Measurements from ENCODE around the gene ATP13A2.

ATP13A2 gene

GRCh38 chr1:17032741-17033140 is 21.0 kb upstream of the ATP13A2 start:
- DNase-seq (ENCODE audit: low read depth in 3 of 3) = no peak

- DNase-seq (ENCODE audit: low read depth in 3 of 3) = no peak
These were observed 19.7 kb upstream of the ATP13A2 start for GRCh38 chr1:17031436-17031835.

- no peak for DNase-seq (ENCODE audit: low read depth in 3 of 3)
These were observed 18.5 kb upstream of the ATP13A2 start for GRCh38 chr1:17030206-17030605.

GRCh38 chr1:17028662-17029188 is 17.0 kb upstream of the ATP13A2 start:
- DNase-seq (ENCODE audit: low read depth in 3 of 3) = no peak

GRCh38 chr1:17027900-17028299 is 16.2 kb upstream of the ATP13A2 start:
- DNase-seq (ENCODE audit: low read depth in 3 of 3) = no peak

- no peak for DNase-seq (ENCODE audit: low read depth in 3 of 3)
These were observed 15.7 kb upstream of the ATP13A2 start for GRCh38 chr1:17027403-17027802.

- no peak for DNase-seq (ENCODE audit: low read depth in 3 of 3)
These were observed 13.0 kb upstream of the ATP13A2 start for GRCh38 chr1:17024721-17025120.

- no peak for DNase-seq (ENCODE audit: low read depth in 3 of 3)
These were observed 11.8 kb upstream of the ATP13A2 start for GRCh38 chr1:17023573-17023972.

- DNase-seq (ENCODE audit: low read depth in 3 of 3) = no peak
These were observed 11.4 kb upstream of the ATP13A2 start for GRCh38 chr1:17023102-17023501.

- no peak for DNase-seq (ENCODE audit: low read depth in 3 of 3)
These were observed 10.2 kb upstream of the ATP13A2 start for GRCh38 chr1:17021896-17022295.

GRCh38 chr1:17020502-17020901 is 8.8 kb upstream of the ATP13A2 start:
- DNase-seq (ENCODE audit: low read depth in 3 of 3) = no peak

GRCh38 chr1:17018849-17019248 is 7.1 kb upstream of the ATP13A2 start:
- DNase-seq (ENCODE audit: low read depth in 3 of 3) = no peak

- no peak for DNase-seq (ENCODE audit: low read depth in 3 of 3)
These were observed 5.7 kb upstream of the ATP13A2 start for GRCh38 chr1:17017435-17017834.

- DNase-seq (ENCODE audit: low read depth in 3 of 3) = no peak
These were observed 4.6 kb upstream of the ATP13A2 start for GRCh38 chr1:17016317-17016661.

- no peak for DNase-seq (ENCODE audit: low read depth in 3 of 3)
These were observed 3.2 kb upstream of the ATP13A2 start for GRCh38 chr1:17014671-17015567.

- no peak for DNase-seq (ENCODE audit: low read depth in 3 of 3)
These were observed 2.0 kb upstream of the ATP13A2 start for GRCh38 chr1:17013491-17014320.

- DNase-seq (ENCODE audit: low read depth in 3 of 3) = no peak
These were observed 1.2 kb upstream of the ATP13A2 start for GRCh38 chr1:17012775-17013490.

GRCh38 chr1:17011092-17011438 is 663 bp downstream of the ATP13A2 start:
- no peak for DNase-seq (ENCODE audit: low read depth in 3 of 3)

- DNase-seq (ENCODE audit: low read depth in 3 of 3) = no peak
These were observed 2.0 kb downstream of the ATP13A2 start for GRCh38 chr1:17009706-17010105.

GRCh38 chr1:17008208-17008855 is 3.4 kb downstream of the ATP13A2 start:
- no peak for DNase-seq (ENCODE audit: low read depth in 3 of 3)

GRCh38 chr1:17007121-17007520 is 4.6 kb downstream of the ATP13A2 start:
- DNase-seq (ENCODE audit: low read depth in 3 of 3) = no peak

- no peak for DNase-seq (ENCODE audit: low read depth in 3 of 3)
These were observed 6.4 kb downstream of the ATP13A2 start for GRCh38 chr1:17005365-17005740.

Data from stimulated activated CD4-positive, alpha-beta T cell treated with anti-CD3 and anti-CD28 coated beads, TNF-alpha, amount 100 ng/mL, for 24 hours (primary cell).